ENCODE results near the gene ASXL1.

Gene ASXL1

GRCh38 chr20:32482442-32483261 lies 124.5 kb downstream of the ASXL1 start:
- in situ Hi-C loops (cut with MboI; ENCODE audit: low sequenced_read_pairs), result no loop called here
- H3K9me3 ChIP-seq, result no peaks in the 10 kb centered on the region
- H3K4me3 ChIP-seq, result peak overlapping the region; percentile 48
- no peaks in the 10 kb centered on the region for H3K36me3 ChIP-seq (replicated peaks)
- H3K4me1 ChIP-seq, result peaks cover 11% of the 10 kb centered on the region; the same call in 1 of the 2 replicates
- peak; percentile 10 to 59 for DNase-seq (ENCODE audit: low spot score in 2 of 2)
- no peaks in the 10 kb centered on the region; the same call in 1 of the 2 replicates for H3K27me3 ChIP-seq (ENCODE audit: low read depth)

- H3K4me1 ChIP-seq, result peaks cover 11% of the 10 kb centered on the region; the same call in 1 of the 2 replicates
- H3K4me3 ChIP-seq, result peak overlapping the region; percentile 48
- peak; percentile 74 to 93 for DNase-seq (ENCODE audit: low spot score in 2 of 2)
- H3K9me3 ChIP-seq, result no peaks in the 10 kb centered on the region
- in situ Hi-C loops (cut with MboI; ENCODE audit: low sequenced_read_pairs), result no loop called here
- no peaks in the 10 kb centered on the region; the same call in 1 of the 2 replicates for H3K27me3 ChIP-seq (ENCODE audit: low read depth)
- H3K36me3 ChIP-seq (replicated peaks), result no peaks in the 10 kb centered on the region
These were observed 125.5 kb downstream of the ASXL1 start for GRCh38 chr20:32483351-32484224.

- Histone ChIP-seq H3K4me3 (peak overlapping the region; percentile 45), H3K27me3 (ENCODE audit: low read depth) (no peaks in the 10 kb centered on the region; the same call in 1 of the 2 replicates), H3K9me3 (no peaks in the 10 kb centered on the region), H3K4me1 (peaks cover 11% of the 10 kb centered on the region; the same call in 1 of the 2 replicates), H3K36me3 (replicated peaks) (no peaks in the 10 kb centered on the region)
- DNase-seq (ENCODE audit: low spot score in 2 of 2), result peak; percentile 20 to 80
- in situ Hi-C loops (cut with MboI; ENCODE audit: low sequenced_read_pairs), result no loop called here
These were observed 126.3 kb downstream of the ASXL1 start for GRCh38 chr20:32484225-32484957.

GRCh38 chr20:32484958-32485769 lies 127.0 kb downstream of the ASXL1 start:
- no peaks in the 10 kb centered on the region; the same call in 1 of the 2 replicates for H3K27me3 ChIP-seq (ENCODE audit: low read depth)
- H3K4me3 ChIP-seq, result peak overlapping the region; percentile 45
- in situ Hi-C loops (cut with MboI; ENCODE audit: low sequenced_read_pairs), result no loop called here
- peaks cover 11% of the 10 kb centered on the region; the same call in 1 of the 2 replicates for H3K4me1 ChIP-seq
- H3K9me3 ChIP-seq, result no peaks in the 10 kb centered on the region
- DNase-seq (ENCODE audit: low spot score in 2 of 2), result peak; percentile 80 to 82
- no peaks in the 10 kb centered on the region for H3K36me3 ChIP-seq (replicated peaks)

- in situ Hi-C loops (cut with MboI; ENCODE audit: low sequenced_read_pairs), result no loop called here
- Histone ChIP-seq H3K9me3 (no peaks in the 10 kb centered on the region), H3K4me3 (no peak overlapping the region), H3K36me3 (replicated peaks) (no peaks in the 10 kb centered on the region), H3K4me1 (peaks cover 11% of the 10 kb centered on the region; the same call in 1 of the 2 replicates), H3K27me3 (ENCODE audit: low read depth) (no peaks in the 10 kb centered on the region; the same call in 1 of the 2 replicates)
- DNase-seq (ENCODE audit: low spot score in 2 of 2), result no peak
These were observed 127.8 kb downstream of the ASXL1 start for GRCh38 chr20:32485770-32486478.

GRCh38 chr20:32487381-32487780 lies 129.2 kb downstream of the ASXL1 start:
- DNase-seq (ENCODE audit: low spot score in 2 of 2), result no peak
- no peaks in the 10 kb centered on the region; the same call in 1 of the 2 replicates for H3K27me3 ChIP-seq (ENCODE audit: low read depth)
- H3K4me3 ChIP-seq, result no peak overlapping the region
- H3K4me1 ChIP-seq, result peaks cover 8% of the 10 kb centered on the region; the same call in 1 of the 2 replicates
- no peaks in the 10 kb centered on the region for H3K36me3 ChIP-seq (replicated peaks)
- in situ Hi-C loops (cut with MboI; ENCODE audit: low sequenced_read_pairs), result no loop called here
- no peaks in the 10 kb centered on the region for H3K9me3 ChIP-seq

- no peaks in the 10 kb centered on the region; the same call in 1 of the 2 replicates for H3K27me3 ChIP-seq (ENCODE audit: low read depth)
- H3K36me3 ChIP-seq (replicated peaks), result no peaks in the 10 kb centered on the region
- no peaks in the 10 kb centered on the region for H3K9me3 ChIP-seq
- no peak for DNase-seq (ENCODE audit: low spot score in 2 of 2)
- H3K4me1 ChIP-seq, result 0 out of 2 replicates have a peak, but pooled peaks cover 8% of the 10 kb centered on the region
- no peak overlapping the region for H3K4me3 ChIP-seq
- in situ Hi-C loops (cut with MboI; ENCODE audit: low sequenced_read_pairs), result no loop called here
These were observed 130.1 kb downstream of the ASXL1 start for GRCh38 chr20:32488066-32488838.
